Spleen (tissue), 7 donors: Measurements from ENCODE around the gene CYB5B.
"Not testable (repeated sequence)": the region's sequence is repeated elsewhere in the genome, so short reads cannot be mapped to it uniquely, and the experiment has no call there.

Experiments
- POLR2AphosphoS5 ChIP-seq, 3 donors: sonication (generic); formaldehyde crosslinking; IDR thresholded peaks; one replicate each; pipeline ENCODE4 v1.5.1; 2017; ENCODE audit warnings: antibody characterized with exemption in 3 of 3
- TF ChIP-seq, protein P1 (sequence below), 11 experiments: fragments of 200-600 bp in 7 of 11; fragments of 450-650 bp in 4 of 11; sonication (generic) in 4 of 11; IDR thresholded peaks in 8 of 11; conservative IDR thresholded peaks in 3 of 11; 1 replicate in 7 of 11; 2 replicates in 4 of 11; pipeline versions ENCODE4 v1.4.0 to v1.8.0; 2016 to 2021; ENCODE audit warnings: antibody characterized with exemption in 11 of 11, inconsistent platforms in 4 of 11, mild to moderate bottlenecking in 1 of 11
- donor health status: DM: no; HTN: no; CAD: no; lungs with moderate emphysema.
- donor health status: DM: no; HTN: no; CAD: no.
- donor health status: DM: no; HTN: no; CAD: no.

GRCh38 chr16:69429058-69429640, 4.7 kb downstream of the CYB5B start:
- TF ChIP-seq, protein P1, sequence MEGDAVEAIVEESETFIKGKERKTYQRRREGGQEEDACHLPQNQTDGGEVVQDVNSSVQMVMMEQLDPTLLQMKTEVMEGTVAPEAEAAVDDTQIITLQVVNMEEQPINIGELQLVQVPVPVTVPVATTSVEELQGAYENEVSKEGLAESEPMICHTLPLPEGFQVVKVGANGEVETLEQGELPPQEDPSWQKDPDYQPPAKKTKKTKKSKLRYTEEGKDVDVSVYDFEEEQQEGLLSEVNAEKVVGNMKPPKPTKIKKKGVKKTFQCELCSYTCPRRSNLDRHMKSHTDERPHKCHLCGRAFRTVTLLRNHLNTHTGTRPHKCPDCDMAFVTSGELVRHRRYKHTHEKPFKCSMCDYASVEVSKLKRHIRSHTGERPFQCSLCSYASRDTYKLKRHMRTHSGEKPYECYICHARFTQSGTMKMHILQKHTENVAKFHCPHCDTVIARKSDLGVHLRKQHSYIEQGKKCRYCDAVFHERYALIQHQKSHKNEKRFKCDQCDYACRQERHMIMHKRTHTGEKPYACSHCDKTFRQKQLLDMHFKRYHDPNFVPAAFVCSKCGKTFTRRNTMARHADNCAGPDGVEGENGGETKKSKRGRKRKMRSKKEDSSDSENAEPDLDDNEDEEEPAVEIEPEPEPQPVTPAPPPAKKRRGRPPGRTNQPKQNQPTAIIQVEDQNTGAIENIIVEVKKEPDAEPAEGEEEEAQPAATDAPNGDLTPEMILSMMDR (IDR thresholded peaks at IDR 0.05 in 8 of 11, conservative IDR thresholded peaks at IDR 0.05 in 3 of 11) = not testable (repeated sequence)
- TF ChIP-seq POLR2AphosphoS5 (IDR thresholded peaks at IDR 0.05) = not testable (repeated sequence)
